ENCODE data around the gene ZMYND11. TPM values are rescaled to one million over a fixed set of nuclear protein-coding genes. Genes with fewer than 3 reads are reported as not detected.

Gene ZMYND11
- total and polyA plus RNA-seq, 2 of the 8 experiments (the other 6 are each of a cell fraction or from before 2014, with no cell fraction given): 7.5 to 26.6 TPM

GRCh38 chr10:246431-246830, 111.2 kb downstream of the ZMYND11 start:
- TF ChIP-seq NANOG (IDR thresholded peaks at IDR 0.05; ENCODE audit: insufficient read depth, low read depth, low read length, poor library complexity, severe bottlenecking): no peak
- TF ChIP-seq SIRT6 (IDR thresholded peaks at IDR 0.05; ENCODE audit: low read length): no peak
- no peak for TF ChIP-seq TCF12 (IDR thresholded peaks at IDR 0.05; ENCODE audit: low read depth, low read length)
- no peak for TF ChIP-seq SAP30 (IDR thresholded peaks at IDR 0.05; ENCODE audit: insufficient read depth, insufficient replicate concordance, low read length)
- H4K20me1 ChIP-seq (replicated peaks in 1 of 2; ENCODE audit: control insufficient read depth in 1 of 2, insufficient read depth in 2 of 2, low read length in 2 of 2): no peaks in the 10 kb centered on the region
- H3K27ac ChIP-seq (ENCODE audit: low read depth, low read length): no peak overlapping the region
- H3K4me2 ChIP-seq (ENCODE audit: insufficient read depth in 1 of 2, low read depth in 2 of 2, low read length in 2 of 2): no peak overlapping the region
- H3K23ac ChIP-seq (ENCODE audit: insufficient read length): no peak overlapping the region
- no peak overlapping the region for H3K14ac ChIP-seq (ENCODE audit: insufficient read length)
- FAIRE-seq (no peak), DNase-seq (ENCODE audit: low read depth in 1 of 2, low spot score in 2 of 2) (no peak)
- no peak overlapping the region for H3K18ac ChIP-seq (ENCODE audit: extremely low read depth, low read length)
- POLR2A ChIA-PET (ENCODE audit: partially characterized antibody): no interaction called here
- H3K23me2 ChIP-seq (ENCODE audit: low read depth, low read length): no peaks in the 10 kb centered on the region
- no peak overlapping the region for H3K4me3 ChIP-seq (ENCODE audit: extremely low read depth in 1 of 4, insufficient read depth in 2 of 4, low read depth in 3 of 4, low read length in 4 of 4)
- H2AK5ac ChIP-seq (ENCODE audit: low read depth, low read length): no peak overlapping the region
- H3K4me1 ChIP-seq (replicated peaks in 1 of 4; ENCODE audit: control insufficient read depth in 3 of 4, insufficient read depth in 4 of 4, low read length in 3 of 4): no peaks in the 10 kb centered on the region
- no peak overlapping the region for H4K8ac ChIP-seq (ENCODE audit: extremely low read depth, insufficient read depth, low read length)
- no peak overlapping the region for H2BK20ac ChIP-seq (ENCODE audit: low read length)
- 91% methylated on average over 9 of the region's 9 CpGs; no CpG with 5 or more reads in 1 of the 2 experiments for WGBS, 2 experiments (ENCODE audit: extremely low coverage in 1 of 2, insufficient coverage in 1 of 2, insufficient read length in 1 of 2, insufficient replicate concordance in 2 of 2, low coverage in 1 of 2, low lambda C conversion rate in 2 of 2, missing lambda C conversion rate in 1 of 2)
- no peak overlapping the region for H3K4ac ChIP-seq (replicated peaks; ENCODE audit: insufficient read length, low read depth, low read length)
- no peak overlapping the region for H2BK120ac ChIP-seq (replicated peaks; ENCODE audit: low read depth, low read length)
- H3K9ac ChIP-seq (replicated peaks in 1 of 4; ENCODE audit: extremely low read depth in 1 of 4, low read depth in 3 of 4, low read length in 3 of 4): no peak overlapping the region
- no peak overlapping the region for H2BK15ac ChIP-seq (ENCODE audit: low read length)
- H3K79me1 ChIP-seq (ENCODE audit: low read depth, low read length): no peaks in the 10 kb centered on the region
- H4K5ac ChIP-seq (ENCODE audit: insufficient read length, low read depth, low read length): no peak overlapping the region
- no peak overlapping the region for H2BK5ac ChIP-seq (ENCODE audit: low read depth, low read length)
- H3K9me3 ChIP-seq (ENCODE audit: insufficient read depth in 2 of 2, low read depth in 1 of 2, low read length in 1 of 2): no peaks in the 10 kb centered on the region
- no peaks in the 10 kb centered on the region for H3K79me2 ChIP-seq (ENCODE audit: control insufficient read depth in 1 of 2, insufficient read depth in 2 of 2, low read length in 2 of 2)
- H2AFZ ChIP-seq (ENCODE audit: low read length): no peak overlapping the region
- H3K27me3 ChIP-seq (replicated peaks in 1 of 4; ENCODE audit: control insufficient read depth in 3 of 4, extremely low read depth in 1 of 4, insufficient read depth in 3 of 4, low read length in 3 of 4): no peaks in the 10 kb centered on the region
- peaks cover 6 to 36% (median 19%) of the 10 kb centered on the region in 4 experiments; a peak in 7 of 8 replicates for H3K36me3 ChIP-seq (ENCODE audit: control insufficient read depth in 2 of 4, insufficient read depth in 4 of 4, low read length in 3 of 4)
- H3K56ac ChIP-seq (replicated peaks; ENCODE audit: insufficient read length, low read depth, low read length): no peak overlapping the region
- no peak overlapping the region for H2BK12ac ChIP-seq (ENCODE audit: low read depth, low read length)
- CTCF ChIA-PET (ENCODE audit: partially characterized antibody): interaction anchor here (1.9 kb wide), 1 partner anchor 33 kb away, joined by 4 read pairs; no protein-coding TSS in a partner anchor
- no peak overlapping the region for H4K91ac ChIP-seq (replicated peaks; ENCODE audit: insufficient read length, low read length)
